ENCODE measurements around the gene ZNF423.

ZNF423 gene

GRCh38 chr16:49716339-49716934 lies 139.5 kb downstream of the ZNF423 start:
- no peak for DNase-seq

- DNase-seq: no peak
Measured at GRCh38 chr16:49713770-49714169, 142.1 kb downstream of the ZNF423 start.

- no peak for DNase-seq
Measured at GRCh38 chr16:49712542-49712941, 143.4 kb downstream of the ZNF423 start.

- DNase-seq: no peak
Measured at GRCh38 chr16:49712106-49712505, 143.8 kb downstream of the ZNF423 start.

- no peak for DNase-seq
Measured at GRCh38 chr16:49709057-49709456, 146.9 kb downstream of the ZNF423 start.

- no peak for DNase-seq
Measured at GRCh38 chr16:49708491-49708890, 147.4 kb downstream of the ZNF423 start.

- DNase-seq: no peak
Measured at GRCh38 chr16:49706620-49707355, 149.1 kb downstream of the ZNF423 start.

GRCh38 chr16:49704586-49705155 lies 151.2 kb downstream of the ZNF423 start:
- no peak for DNase-seq

GRCh38 chr16:49703483-49703882 lies 152.4 kb downstream of the ZNF423 start:
- DNase-seq: no peak

- no peak for DNase-seq
Measured at GRCh38 chr16:49701789-49702494, 154.0 kb downstream of the ZNF423 start.

GRCh38 chr16:49701065-49701685 lies 154.7 kb downstream of the ZNF423 start:
- no peak for DNase-seq

GRCh38 chr16:49700251-49701064 lies 155.5 kb downstream of the ZNF423 start:
- DNase-seq: no peak

- no peak for DNase-seq
Measured at GRCh38 chr16:49699841-49700175, 156.1 kb downstream of the ZNF423 start.

- no peak for DNase-seq
Measured at GRCh38 chr16:49698931-49699840, 156.7 kb downstream of the ZNF423 start.

GRCh38 chr16:49698453-49698815 lies 157.5 kb downstream of the ZNF423 start:
- peak; percentile 82 for DNase-seq

- DNase-seq: no peak
Measured at GRCh38 chr16:49697631-49698452, 158.1 kb downstream of the ZNF423 start.

GRCh38 chr16:49696414-49697101 lies 159.4 kb downstream of the ZNF423 start:
- DNase-seq: no peak

GRCh38 chr16:49695782-49696413 lies 160.0 kb downstream of the ZNF423 start:
- no peak for DNase-seq

GRCh38 chr16:49693445-49693844 lies 162.5 kb downstream of the ZNF423 start:
- no peak for DNase-seq
